Loucy (cell line): ENCODE data around the gene MBD4.
"Not testable (repeated sequence)": the region's sequence is repeated elsewhere in the genome, so short reads cannot be mapped to it uniquely, and the experiment has no call there.

ENCODE experiments used
- EZH2phosphoT487 ChIP-seq: fragments of 200-600 bp; IDR thresholded peaks from 2 replicates; pipeline ENCODE4 v1.6.1; 2018; ENCODE audit warnings: antibody characterized with exemption, mild to moderate bottlenecking, moderate library complexity, borderline replicate concordance
- TF ChIP-seq, protein P1 (sequence below): fragments of 200-600 bp; sonication (generic); conservative IDR thresholded peaks from 2 replicates; pipeline ENCODE4 v1.5.1; 2014; ENCODE audit warnings: mild to moderate bottlenecking, antibody characterized with exemption, low read length

DNA sequence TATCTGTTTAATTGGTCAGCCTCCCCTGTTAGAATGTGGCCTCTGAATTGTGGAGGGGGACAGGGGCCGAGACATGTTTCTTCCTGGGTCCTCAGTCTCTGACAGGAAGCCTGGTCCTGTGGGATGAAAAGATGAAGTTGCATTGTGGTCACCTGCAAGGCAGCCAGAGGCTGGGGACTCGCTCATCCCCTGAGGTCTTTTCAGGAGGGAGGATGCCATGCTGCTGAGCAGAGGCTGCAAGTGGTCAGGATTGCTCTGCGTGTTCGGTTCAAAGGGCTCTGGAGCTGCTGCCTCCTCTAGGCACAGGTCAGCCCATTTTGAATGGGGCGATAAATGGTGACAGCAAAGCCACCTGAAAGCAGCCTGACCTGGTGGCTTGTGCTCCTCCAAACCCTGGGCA lies 55.6 kb downstream of the MBD4 start:
- TF ChIP-seq, protein P1, sequence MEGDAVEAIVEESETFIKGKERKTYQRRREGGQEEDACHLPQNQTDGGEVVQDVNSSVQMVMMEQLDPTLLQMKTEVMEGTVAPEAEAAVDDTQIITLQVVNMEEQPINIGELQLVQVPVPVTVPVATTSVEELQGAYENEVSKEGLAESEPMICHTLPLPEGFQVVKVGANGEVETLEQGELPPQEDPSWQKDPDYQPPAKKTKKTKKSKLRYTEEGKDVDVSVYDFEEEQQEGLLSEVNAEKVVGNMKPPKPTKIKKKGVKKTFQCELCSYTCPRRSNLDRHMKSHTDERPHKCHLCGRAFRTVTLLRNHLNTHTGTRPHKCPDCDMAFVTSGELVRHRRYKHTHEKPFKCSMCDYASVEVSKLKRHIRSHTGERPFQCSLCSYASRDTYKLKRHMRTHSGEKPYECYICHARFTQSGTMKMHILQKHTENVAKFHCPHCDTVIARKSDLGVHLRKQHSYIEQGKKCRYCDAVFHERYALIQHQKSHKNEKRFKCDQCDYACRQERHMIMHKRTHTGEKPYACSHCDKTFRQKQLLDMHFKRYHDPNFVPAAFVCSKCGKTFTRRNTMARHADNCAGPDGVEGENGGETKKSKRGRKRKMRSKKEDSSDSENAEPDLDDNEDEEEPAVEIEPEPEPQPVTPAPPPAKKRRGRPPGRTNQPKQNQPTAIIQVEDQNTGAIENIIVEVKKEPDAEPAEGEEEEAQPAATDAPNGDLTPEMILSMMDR: not testable (repeated sequence)
- not testable (repeated sequence) for TF ChIP-seq EZH2phosphoT487
